Peyer's patch (tissue), 4 donors: ENCODE results near the gene TTC38.

ENCODE experiments used
- POLR2A ChIP-seq, 2 donors: fragments of 450-650 bp; IDR thresholded peaks; one replicate each; pipeline ENCODE4 v1.5.1; 2017; ENCODE audit warnings: antibody characterized with exemption in 2 of 2, mild to moderate bottlenecking in 2 of 2, moderate library complexity in 2 of 2
- TF ChIP-seq, protein P1 (sequence below), 6 experiments: fragments of 450-650 bp in 4 of 6; fragments of 200-600 bp in 2 of 6; sonication (generic) in 1 of 6; IDR thresholded peaks; one replicate each; pipeline ENCODE4 v1.5.1; 2017 to 2019; ENCODE audit warnings: antibody characterized with exemption in 6 of 6, mild to moderate bottlenecking in 3 of 6, moderate library complexity in 1 of 6

DNA sequence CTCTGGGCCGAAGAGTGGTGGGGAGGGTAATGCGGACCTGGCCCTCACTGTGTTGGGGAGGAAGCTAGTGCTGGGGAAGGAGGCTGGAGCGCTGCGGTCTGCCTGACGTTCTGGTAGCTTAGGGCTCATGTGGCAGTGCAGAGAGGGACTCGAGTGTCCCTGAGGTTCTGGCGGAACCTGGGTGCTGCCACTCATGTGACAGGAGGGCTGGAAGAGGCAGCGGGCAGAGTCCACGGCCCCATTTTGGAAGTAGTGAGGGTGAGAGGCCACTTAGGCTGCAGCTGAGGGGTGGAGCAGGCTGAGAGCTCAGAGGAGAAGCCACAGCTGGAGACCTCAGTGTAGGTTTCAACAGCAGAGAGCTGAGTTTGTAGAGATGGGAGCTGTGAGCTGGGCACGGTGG is 51.5 kb downstream of the TTC38 start:
- TF ChIP-seq, protein P1, sequence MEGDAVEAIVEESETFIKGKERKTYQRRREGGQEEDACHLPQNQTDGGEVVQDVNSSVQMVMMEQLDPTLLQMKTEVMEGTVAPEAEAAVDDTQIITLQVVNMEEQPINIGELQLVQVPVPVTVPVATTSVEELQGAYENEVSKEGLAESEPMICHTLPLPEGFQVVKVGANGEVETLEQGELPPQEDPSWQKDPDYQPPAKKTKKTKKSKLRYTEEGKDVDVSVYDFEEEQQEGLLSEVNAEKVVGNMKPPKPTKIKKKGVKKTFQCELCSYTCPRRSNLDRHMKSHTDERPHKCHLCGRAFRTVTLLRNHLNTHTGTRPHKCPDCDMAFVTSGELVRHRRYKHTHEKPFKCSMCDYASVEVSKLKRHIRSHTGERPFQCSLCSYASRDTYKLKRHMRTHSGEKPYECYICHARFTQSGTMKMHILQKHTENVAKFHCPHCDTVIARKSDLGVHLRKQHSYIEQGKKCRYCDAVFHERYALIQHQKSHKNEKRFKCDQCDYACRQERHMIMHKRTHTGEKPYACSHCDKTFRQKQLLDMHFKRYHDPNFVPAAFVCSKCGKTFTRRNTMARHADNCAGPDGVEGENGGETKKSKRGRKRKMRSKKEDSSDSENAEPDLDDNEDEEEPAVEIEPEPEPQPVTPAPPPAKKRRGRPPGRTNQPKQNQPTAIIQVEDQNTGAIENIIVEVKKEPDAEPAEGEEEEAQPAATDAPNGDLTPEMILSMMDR (IDR thresholded peaks at IDR 0.05): no peak
- no peak for TF ChIP-seq POLR2A (IDR thresholded peaks at IDR 0.05)
